GM20000 (cell line): Measurements from ENCODE around the gene CTLA4.

Experiments used
- DNase-seq: peaks from one replicate; pipeline ENCODE4 v3.0.0; 2012; ENCODE audit warnings: low spot score
- TF ChIP-seq, protein P1 (sequence below): IDR thresholded peaks from 2 replicates; pipeline ENCODE4 v1.5.1; 2012; ENCODE audit warnings: mild to moderate bottlenecking, control low read depth; ENCODE audit errors: extremely low read depth, missing control alignments

The CTLA4 gene

GRCh38 chr2:203842373-203842772, 25.2 kb upstream of the CTLA4 start:
- TF ChIP-seq, protein P1, sequence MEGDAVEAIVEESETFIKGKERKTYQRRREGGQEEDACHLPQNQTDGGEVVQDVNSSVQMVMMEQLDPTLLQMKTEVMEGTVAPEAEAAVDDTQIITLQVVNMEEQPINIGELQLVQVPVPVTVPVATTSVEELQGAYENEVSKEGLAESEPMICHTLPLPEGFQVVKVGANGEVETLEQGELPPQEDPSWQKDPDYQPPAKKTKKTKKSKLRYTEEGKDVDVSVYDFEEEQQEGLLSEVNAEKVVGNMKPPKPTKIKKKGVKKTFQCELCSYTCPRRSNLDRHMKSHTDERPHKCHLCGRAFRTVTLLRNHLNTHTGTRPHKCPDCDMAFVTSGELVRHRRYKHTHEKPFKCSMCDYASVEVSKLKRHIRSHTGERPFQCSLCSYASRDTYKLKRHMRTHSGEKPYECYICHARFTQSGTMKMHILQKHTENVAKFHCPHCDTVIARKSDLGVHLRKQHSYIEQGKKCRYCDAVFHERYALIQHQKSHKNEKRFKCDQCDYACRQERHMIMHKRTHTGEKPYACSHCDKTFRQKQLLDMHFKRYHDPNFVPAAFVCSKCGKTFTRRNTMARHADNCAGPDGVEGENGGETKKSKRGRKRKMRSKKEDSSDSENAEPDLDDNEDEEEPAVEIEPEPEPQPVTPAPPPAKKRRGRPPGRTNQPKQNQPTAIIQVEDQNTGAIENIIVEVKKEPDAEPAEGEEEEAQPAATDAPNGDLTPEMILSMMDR = no peak
- DNase-seq = no peak

DNA sequence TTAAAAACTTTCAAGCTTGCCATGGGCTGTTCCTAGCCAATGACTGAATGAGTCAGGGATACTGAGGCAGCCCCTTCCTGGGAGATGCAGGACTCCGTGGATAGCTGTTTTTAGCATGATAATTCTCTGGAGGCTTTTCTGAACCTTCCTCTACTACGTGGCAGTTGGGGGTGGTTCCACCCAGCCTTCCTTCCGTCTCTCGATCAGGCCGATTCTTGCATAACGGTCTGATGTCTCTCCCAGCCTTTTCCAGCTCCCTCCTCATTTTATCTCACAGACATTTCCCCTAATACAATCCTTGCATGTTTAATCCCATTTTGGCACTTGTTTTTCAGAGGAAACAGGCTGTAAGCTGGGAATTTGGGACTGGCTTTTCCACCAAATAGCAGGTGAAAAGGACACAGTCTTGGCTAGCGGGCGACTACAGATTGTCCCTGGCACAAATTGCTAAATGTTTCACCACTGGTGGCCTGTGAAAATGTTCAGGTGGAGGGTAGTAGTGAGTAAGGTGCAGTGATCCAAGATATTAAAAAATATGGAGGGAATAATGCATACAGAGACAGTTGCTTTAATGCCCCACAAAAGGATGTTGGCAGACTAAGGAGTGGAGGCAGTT, 21.0 kb upstream of the CTLA4 start:
- no peak for DNase-seq
- TF ChIP-seq, protein P1 = no peak

DNA sequence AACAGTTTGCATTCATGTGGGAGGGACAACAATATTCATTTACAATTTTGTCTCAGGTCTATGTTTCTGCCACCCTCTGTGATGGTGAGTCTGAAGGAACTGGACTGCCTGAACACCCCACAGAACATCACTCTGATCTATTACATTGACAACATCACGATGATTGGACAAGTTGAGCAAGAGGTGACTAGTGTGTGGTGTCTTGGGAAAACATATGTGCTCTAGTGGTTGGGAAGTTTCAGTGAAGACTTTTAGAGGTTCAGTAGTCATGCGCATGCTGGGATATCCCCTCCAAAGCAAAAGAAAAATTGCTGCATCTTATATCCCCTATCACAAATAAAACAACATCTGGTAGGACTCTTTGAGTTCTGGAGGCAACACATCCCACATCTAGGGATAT, 18.6 kb upstream of the CTLA4 start:
- TF ChIP-seq, protein P1 = no peak
- DNase-seq = no peak

DNA sequence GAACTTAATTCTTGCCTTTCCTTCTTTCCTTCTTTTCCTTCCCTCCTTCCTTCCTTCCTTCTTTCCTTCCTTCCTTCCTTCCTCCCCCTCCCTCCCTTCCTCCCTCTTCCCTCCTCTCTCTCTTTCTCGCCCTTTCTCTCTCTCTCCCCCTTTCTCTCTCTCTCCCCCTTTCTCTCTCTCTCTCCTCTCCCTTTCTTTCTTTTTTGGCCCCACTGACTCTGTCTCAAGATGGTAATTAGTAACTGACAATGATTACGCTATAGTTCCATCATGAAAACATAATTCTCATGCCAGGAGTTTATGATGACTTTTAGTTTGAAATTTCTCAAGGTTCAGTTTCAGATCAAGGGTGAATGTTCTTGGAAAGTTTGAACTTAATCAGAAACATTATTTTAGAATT, 14.8 kb upstream of the CTLA4 start:
- TF ChIP-seq, protein P1 = no peak
- DNase-seq = no peak

- TF ChIP-seq, protein P1 = no peak
- DNase-seq = no peak
Measured at GRCh38 chr2:203853271-203853670, 14.3 kb upstream of the CTLA4 start.

DNA sequence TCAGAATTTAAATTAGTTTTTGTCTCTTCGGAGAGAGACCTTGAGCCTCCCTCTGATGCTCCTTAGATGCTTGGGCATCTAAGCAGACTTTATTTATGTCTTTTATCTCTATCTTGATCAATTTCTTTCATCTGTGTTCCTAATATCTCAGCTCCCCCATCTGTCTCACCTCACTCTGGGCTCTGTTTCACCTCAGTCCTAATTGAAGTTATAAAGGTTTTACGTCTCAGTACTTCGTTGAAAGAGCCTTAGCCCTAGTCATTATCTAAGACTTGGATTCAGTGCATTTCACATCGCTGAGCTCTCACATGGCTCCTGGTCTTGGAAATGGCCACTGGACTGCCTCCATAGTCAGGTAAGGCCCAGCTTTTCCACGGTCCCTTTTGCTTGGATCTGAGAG, 13.8 kb upstream of the CTLA4 start:
- DNase-seq = no peak
- TF ChIP-seq, protein P1 = no peak

GRCh38 chr2:203855274-203855673, 12.3 kb upstream of the CTLA4 start:
- DNase-seq = no peak
- TF ChIP-seq, protein P1 = no peak
